ENCODE measurements around the gene PACSIN2. TPM values are rescaled to one million over a fixed set of nuclear protein-coding genes. Genes with fewer than 3 reads are reported as not detected.

The PACSIN2 gene
- total RNA-seq, 3 donors from 2014 or later = 24.5 to 30.2 (median 28.1) TPM

DNA sequence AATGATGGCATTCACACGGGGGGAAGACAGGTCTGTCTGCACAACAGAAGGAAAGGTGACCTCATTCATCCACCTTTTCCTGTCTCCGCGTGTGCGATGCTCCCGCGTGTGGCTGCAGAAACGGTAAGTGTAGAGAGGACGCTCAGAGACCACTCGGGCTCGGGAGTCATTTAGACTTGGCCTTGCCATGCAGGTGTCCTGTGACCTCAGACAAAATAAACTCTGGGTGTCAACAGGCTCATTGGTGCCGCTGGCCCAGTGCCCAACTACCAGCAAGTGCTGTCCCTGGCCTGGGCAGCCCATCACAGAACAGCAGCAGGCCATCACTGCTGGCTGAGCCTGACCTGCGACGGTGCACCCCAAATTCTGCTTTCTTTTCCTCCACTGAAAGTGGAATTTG lies 109.7 kb downstream of the PACSIN2 start:
- peaks cover 13% of the 10 kb centered on the region for H3K36me3 Mint-ChIP-seq (ENCODE audit: insufficient read depth)
- no peak overlapping the region for H3K4me3 Mint-ChIP-seq
- DNase-seq (no peak), ATAC-seq (no peak)
- no peaks in the 10 kb centered on the region for H3K27me3 Mint-ChIP-seq (ENCODE audit: low read depth)
- no peaks in the 10 kb centered on the region for H3K4me1 Mint-ChIP-seq (ENCODE audit: low read depth)
- no peaks in the 10 kb centered on the region for H3K9me3 Mint-ChIP-seq

DNA sequence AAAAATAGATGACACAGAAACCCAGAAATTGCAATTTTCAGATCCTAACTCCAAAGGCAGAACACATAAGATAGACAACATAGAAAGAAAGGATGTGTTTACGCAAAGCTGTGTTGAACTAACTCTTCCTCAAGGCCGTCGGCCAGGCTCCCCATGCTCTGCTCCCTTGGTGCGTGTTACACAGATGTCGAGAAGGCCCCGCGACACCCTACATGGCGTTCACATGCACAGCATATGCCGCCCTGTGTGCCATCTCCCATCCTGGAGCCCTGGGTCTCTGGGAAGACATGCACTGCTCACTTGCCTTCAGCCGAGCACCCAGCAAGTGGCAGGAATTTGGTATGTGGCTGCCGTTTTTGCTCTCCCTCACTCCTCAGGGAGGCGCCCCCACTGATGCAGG lies 110.9 kb downstream of the PACSIN2 start:
- ATAC-seq = no peak
- Mint-ChIP-seq H3K4me1 (ENCODE audit: low read depth) (no peaks in the 10 kb centered on the region), H3K4me3 (no peak overlapping the region), H3K9me3 (no peaks in the 10 kb centered on the region), H3K36me3 (ENCODE audit: insufficient read depth) (peaks cover 8% of the 10 kb centered on the region), H3K27me3 (ENCODE audit: low read depth) (no peaks in the 10 kb centered on the region)
- no peak for DNase-seq

DNA sequence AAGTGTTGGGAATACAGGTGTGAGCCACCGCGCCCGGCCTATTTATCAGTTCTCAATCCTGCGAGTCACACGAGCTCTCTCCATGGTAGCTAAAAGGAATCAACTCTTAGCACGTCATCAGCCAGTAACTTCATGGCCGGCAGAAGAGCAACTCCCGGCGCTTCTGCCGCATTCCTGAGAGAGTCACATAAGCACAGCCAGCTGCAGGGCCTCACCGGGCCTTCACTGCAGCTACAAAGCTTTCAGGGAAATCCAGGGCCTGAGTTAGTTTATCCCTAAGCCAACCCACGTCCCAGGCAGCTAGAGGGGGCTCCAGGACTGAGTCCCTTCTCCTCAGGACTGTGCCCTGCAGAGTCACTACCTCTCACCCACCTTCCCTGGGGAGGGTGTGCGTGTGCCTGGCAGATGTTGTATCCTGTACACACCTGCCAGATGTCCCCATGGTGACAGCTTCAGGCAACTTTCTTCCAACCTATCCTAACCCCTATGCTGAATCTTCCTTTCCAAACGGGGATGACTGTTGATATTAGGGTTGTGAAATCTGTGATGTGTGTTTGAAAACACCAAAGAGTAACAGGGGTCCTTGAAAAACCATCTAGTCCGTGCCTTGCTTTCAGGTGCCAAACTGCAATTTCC lies 112.0 kb downstream of the PACSIN2 start:
- no peaks in the 10 kb centered on the region for H3K27me3 Mint-ChIP-seq (ENCODE audit: low read depth)

GRCh38 chr22:42901790-42902508 lies 113.0 kb downstream of the PACSIN2 start:
- ATAC-seq = no peak
- Mint-ChIP-seq H3K36me3 (ENCODE audit: insufficient read depth) (peaks cover 3% of the 10 kb centered on the region), H3K4me1 (ENCODE audit: low read depth) (peaks cover 2% of the 10 kb centered on the region), H3K4me3 (no peak overlapping the region), H3K27me3 (ENCODE audit: low read depth) (no peaks in the 10 kb centered on the region), H3K9me3 (no peaks in the 10 kb centered on the region)
- no peak for DNase-seq

More for the DNA sequence above, 112.0 kb downstream of the PACSIN2 start:
- Mint-ChIP-seq H3K4me1 (ENCODE audit: low read depth) (no peaks in the 10 kb centered on the region), H3K36me3 (ENCODE audit: insufficient read depth) (peaks cover 7% of the 10 kb centered on the region), H3K9me3 (no peaks in the 10 kb centered on the region), H3K4me3 (no peak overlapping the region)
- ATAC-seq (no peak), DNase-seq (no peak)

DNA sequence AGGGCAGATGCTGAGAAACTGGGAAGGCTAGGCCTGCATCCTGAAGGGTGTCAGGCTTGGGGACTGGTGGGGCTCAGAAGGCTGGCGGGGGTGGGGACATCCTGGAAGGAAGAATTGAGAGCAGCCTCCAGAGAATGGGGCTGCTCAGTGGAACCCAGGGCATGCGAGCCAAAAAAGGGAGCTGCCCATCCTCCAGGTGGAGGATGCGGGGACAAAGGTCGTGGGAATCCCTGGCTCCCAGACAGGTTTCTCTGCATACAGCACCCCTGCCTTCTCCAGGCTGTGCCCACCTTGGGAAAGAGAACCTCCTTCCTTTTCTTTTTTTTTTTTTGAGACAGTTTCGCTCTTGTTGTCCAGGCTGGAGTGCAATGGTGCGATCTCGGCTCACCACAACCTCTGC lies 117.0 kb downstream of the PACSIN2 start:
- no peaks in the 10 kb centered on the region for H3K36me3 Mint-ChIP-seq (ENCODE audit: insufficient read depth)
- DNase-seq = no peak
- no peaks in the 10 kb centered on the region for H3K9me3 Mint-ChIP-seq
- H3K4me1 Mint-ChIP-seq (ENCODE audit: low read depth) = peaks cover 33% of the 10 kb centered on the region
- ATAC-seq = no peak
- no peaks in the 10 kb centered on the region for H3K27me3 Mint-ChIP-seq (ENCODE audit: low read depth)
- H3K4me3 Mint-ChIP-seq = no peak overlapping the region

GRCh38 chr22:42895541-42895981 lies 119.4 kb downstream of the PACSIN2 start:
- ATAC-seq (no peak), DNase-seq (no peak)
- Mint-ChIP-seq H3K36me3 (ENCODE audit: insufficient read depth) (no peaks in the 10 kb centered on the region), H3K9me3 (no peaks in the 10 kb centered on the region), H3K4me1 (ENCODE audit: low read depth) (peaks cover 33% of the 10 kb centered on the region), H3K4me3 (no peak overlapping the region), H3K27me3 (ENCODE audit: low read depth) (no peaks in the 10 kb centered on the region)

DNA sequence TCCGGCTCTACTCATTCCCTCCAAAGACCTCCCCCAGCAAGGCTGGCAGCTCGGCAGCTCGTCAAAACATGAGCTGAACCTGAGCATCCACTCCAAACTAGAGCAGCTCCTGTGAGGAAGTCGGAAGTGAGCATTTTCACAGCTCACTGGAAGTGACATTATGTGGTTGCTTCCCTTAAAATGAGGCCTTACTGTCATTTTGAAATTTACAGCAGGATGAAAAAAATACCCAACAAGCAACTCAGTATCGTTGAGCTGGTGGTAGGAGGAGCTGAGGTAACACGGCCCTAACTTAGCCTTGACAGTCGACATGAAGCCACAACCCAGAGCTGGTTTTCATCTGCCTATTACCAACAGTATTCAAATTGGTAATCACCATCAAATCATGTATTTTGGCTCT lies 119.9 kb downstream of the PACSIN2 start:
- DNase-seq (no peak), ATAC-seq (peak; percentile 81)
- Mint-ChIP-seq H3K4me1 (ENCODE audit: low read depth) (peaks cover 33% of the 10 kb centered on the region), H3K27me3 (ENCODE audit: low read depth) (no peaks in the 10 kb centered on the region), H3K4me3 (no peak overlapping the region), H3K36me3 (ENCODE audit: insufficient read depth) (no peaks in the 10 kb centered on the region), H3K9me3 (no peaks in the 10 kb centered on the region)

- Mint-ChIP-seq H3K4me3 (no peak overlapping the region), H3K27me3 (ENCODE audit: low read depth) (no peaks in the 10 kb centered on the region), H3K9me3 (no peaks in the 10 kb centered on the region), H3K36me3 (ENCODE audit: insufficient read depth) (peaks cover 11% of the 10 kb centered on the region), H3K4me1 (ENCODE audit: low read depth) (peaks cover 43% of the 10 kb centered on the region)
- ATAC-seq (no peak), DNase-seq (no peak)
These were observed 121.4 kb downstream of the PACSIN2 start for GRCh38 chr22:42893371-42894150.

DNA sequence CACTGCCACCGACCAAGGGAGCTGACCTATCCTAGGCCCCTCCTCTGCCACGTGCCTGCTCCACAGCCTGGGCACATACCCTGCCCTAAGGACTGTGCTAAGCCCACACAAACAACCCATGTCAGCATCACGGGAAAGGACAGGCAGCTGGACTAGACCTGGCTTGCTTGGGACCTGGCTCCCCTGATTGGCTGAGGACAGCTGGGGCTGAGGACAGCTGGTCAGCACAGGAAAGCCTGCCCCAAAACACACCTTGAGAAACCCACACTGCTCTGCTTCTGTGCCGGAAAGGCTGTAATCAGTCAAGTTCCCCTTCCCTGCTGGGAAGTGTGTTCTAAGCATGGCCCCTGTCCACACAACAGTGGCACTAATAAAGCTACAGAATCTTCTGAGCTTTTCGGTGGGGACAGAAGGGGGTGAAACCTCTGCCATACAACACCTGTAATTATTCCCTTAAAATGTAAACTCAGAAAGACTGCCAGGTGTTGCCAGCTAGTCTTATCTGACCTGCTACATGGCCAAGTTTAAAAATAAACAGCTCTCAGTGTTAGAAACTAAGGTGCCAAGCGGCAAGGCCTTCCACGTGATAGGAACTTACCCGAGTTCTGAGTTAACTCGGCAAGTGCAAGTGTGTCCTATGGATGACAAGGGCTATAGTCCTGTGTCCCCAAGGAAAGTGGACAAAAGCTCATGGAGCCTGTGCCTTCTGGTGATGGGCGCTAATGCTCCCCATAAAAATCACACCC lies 122.2 kb downstream of the PACSIN2 start:
- Mint-ChIP-seq H3K4me3 (no peak overlapping the region), H3K9me3 (no peaks in the 10 kb centered on the region), H3K4me1 (ENCODE audit: low read depth) (peaks cover 46% of the 10 kb centered on the region), H3K27me3 (ENCODE audit: low read depth) (no peaks in the 10 kb centered on the region), H3K36me3 (ENCODE audit: insufficient read depth) (peaks cover 16% of the 10 kb centered on the region)
- DNase-seq (no peak), ATAC-seq (no peak)

DNA sequence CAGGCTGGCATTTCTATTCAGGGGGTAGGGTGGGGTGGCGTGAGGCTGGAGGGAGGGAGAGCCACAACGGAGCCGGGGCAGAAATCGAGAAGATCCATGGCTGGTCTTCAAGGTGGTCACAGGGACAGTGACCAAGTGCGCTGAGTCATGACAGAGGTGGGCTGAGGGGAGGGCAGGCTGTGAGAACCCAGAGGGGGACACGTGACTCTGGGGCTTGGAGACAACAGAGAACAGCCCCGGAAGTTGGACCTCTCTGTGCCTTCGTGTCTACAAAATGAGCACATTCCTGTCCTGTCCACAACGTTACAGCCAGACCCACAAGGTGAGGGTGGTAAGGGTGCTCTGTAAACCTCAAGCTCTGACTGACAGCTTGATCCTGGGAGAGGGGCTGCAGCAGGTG lies 122.8 kb downstream of the PACSIN2 start:
- Mint-ChIP-seq H3K4me1 (ENCODE audit: low read depth) (peaks cover 44% of the 10 kb centered on the region), H3K4me3 (no peak overlapping the region), H3K27me3 (ENCODE audit: low read depth) (no peaks in the 10 kb centered on the region), H3K36me3 (ENCODE audit: insufficient read depth) (peaks cover 16% of the 10 kb centered on the region), H3K9me3 (no peaks in the 10 kb centered on the region)
- ATAC-seq (no peak), DNase-seq (no peak)

DNA sequence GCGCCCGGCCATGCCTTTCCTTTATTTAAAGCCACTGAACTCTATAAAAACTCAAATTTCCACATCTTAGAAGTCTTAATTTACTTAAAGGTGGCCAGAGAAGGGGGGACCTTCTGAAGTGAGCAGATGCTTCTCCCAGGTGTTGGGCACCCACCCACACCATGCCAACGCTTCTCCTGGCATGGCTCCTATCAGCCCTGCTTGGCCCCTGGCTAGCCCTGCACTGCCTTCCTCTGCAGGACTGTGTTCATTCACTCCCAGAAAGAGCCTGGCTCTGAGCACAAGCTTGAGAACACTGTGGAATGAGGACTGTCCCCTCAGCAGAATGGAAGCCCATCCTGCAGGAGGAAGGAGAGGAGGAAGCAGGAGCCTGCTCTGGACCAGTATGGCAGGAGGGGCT lies 123.3 kb downstream of the PACSIN2 start:
- no peaks in the 10 kb centered on the region for H3K9me3 Mint-ChIP-seq
- no peaks in the 10 kb centered on the region for H3K27me3 Mint-ChIP-seq (ENCODE audit: low read depth)
- H3K36me3 Mint-ChIP-seq (ENCODE audit: insufficient read depth) = peaks cover 16% of the 10 kb centered on the region
- peaks cover 42% of the 10 kb centered on the region for H3K4me1 Mint-ChIP-seq (ENCODE audit: low read depth)
- no peak overlapping the region for H3K4me3 Mint-ChIP-seq
- ATAC-seq = no peak
- DNase-seq = no peak

GRCh38 chr22:42891008-42891407 lies 123.9 kb downstream of the PACSIN2 start:
- no peaks in the 10 kb centered on the region for H3K9me3 Mint-ChIP-seq
- DNase-seq (no peak), ATAC-seq (no peak)
- peaks cover 35% of the 10 kb centered on the region for H3K4me1 Mint-ChIP-seq (ENCODE audit: low read depth)
- H3K27me3 Mint-ChIP-seq (ENCODE audit: low read depth) = no peaks in the 10 kb centered on the region
- H3K4me3 Mint-ChIP-seq = no peak overlapping the region
- peaks cover 16% of the 10 kb centered on the region for H3K36me3 Mint-ChIP-seq (ENCODE audit: insufficient read depth)

DNA sequence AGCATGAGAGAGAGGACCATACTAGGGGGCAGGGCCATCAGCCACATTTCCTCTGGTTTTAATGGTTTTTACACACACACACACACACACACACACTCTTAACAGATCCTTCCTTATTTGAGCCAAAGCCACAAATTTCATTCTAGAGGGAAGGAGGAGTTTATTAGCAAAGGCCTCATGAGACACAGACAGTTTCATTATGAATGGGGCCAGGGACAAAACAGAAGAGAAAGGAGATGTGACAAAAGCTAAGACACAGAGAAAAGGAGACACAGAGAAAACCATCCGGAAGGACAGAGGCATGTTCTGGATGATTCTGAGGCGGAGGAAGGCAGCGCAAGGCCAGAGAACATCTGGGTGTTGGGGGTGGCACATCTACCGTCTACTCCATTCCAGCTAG lies 125.6 kb downstream of the PACSIN2 start:
- ATAC-seq (peak in 1 of 2 donors; percentile 14), DNase-seq (no peak)
- Mint-ChIP-seq H3K9me3 (no peaks in the 10 kb centered on the region), H3K27me3 (ENCODE audit: low read depth) (no peaks in the 10 kb centered on the region), H3K4me1 (ENCODE audit: low read depth) (peaks cover 18% of the 10 kb centered on the region), H3K36me3 (ENCODE audit: insufficient read depth) (peaks cover 16% of the 10 kb centered on the region), H3K4me3 (no peak overlapping the region)

Data from activated T-cell treated with anti-CD3 and anti-CD28 coated beads, Interleukin-2, amount 50 U/mL, for 4 hours (primary cell).